Measurements from ENCODE around the gene FAM216B. TPM values are rescaled to one million over a fixed set of nuclear protein-coding genes. Genes with fewer than 3 reads are reported as not detected.

FAM216B gene
- total and polyA plus RNA-seq, 9 of the 15 experiments (the other 6 are each of a cell fraction or from before 2014, with no cell fraction given) = not detected

GRCh38 chr13:42815681-42816080 is 34.3 kb downstream of the FAM216B start:
- DNase-seq (ENCODE audit: extremely low read depth in 1 of 4, low spot score in 3 of 4) (no peak), ATAC-seq (no peak), FAIRE-seq (no peak)
- Histone ChIP-seq H3K4me3 (no peak overlapping the region), H3K36me3 (ENCODE audit: control insufficient read depth, insufficient read depth, low read length) (no peaks in the 10 kb centered on the region), H3K27ac (ENCODE audit: extremely low read depth, low read depth, low read length) (no peak overlapping the region), H2AFZ (ENCODE audit: low read depth, low read length) (no peak overlapping the region), H3K9ac (ENCODE audit: insufficient read depth in 1 of 2, low read depth in 2 of 2, low read length in 2 of 2) (no peak overlapping the region), H3K4me2 (ENCODE audit: insufficient read depth, low read length) (no peak overlapping the region), H3K9me3 (replicated peaks; ENCODE audit: control insufficient read depth, insufficient read depth, low read depth, low read length) (no peaks in the 10 kb centered on the region), H3K27me3 (ENCODE audit: control insufficient read depth in 2 of 2, insufficient read depth in 2 of 2, low read length in 2 of 2) (no peaks in the 10 kb centered on the region), H3K4me1 (replicated peaks in 1 of 2; ENCODE audit: control insufficient read depth in 2 of 2, insufficient read depth in 2 of 2, low read length in 2 of 2) (no peaks in the 10 kb centered on the region), H3K9me1 (ENCODE audit: control insufficient read depth, insufficient read depth, low read length) (no peaks in the 10 kb centered on the region), H4K20me1 (replicated peaks; ENCODE audit: control insufficient read depth, insufficient read depth, low read length) (no peaks in the 10 kb centered on the region), H3K79me2 (ENCODE audit: control insufficient read depth, insufficient read depth, low read length) (no peaks in the 10 kb centered on the region)
- in situ Hi-C loops (cut with MboI) (no loop called here), intact Hi-C loops (cut with micrococcal nuclease) (no loop called here)
- CTCF ChIA-PET (ENCODE audit: low intra/inter-chr PET ratio) = no interaction called here
- 0% methylated on average over 3 of the region's 3 CpGs for WGBS (ENCODE audit: insufficient coverage, low coverage, missing lambda C conversion rate)
- no TSS peak for BruUV-seq (replicated peaks)
- TF ChIP-seq CHD7 (IDR thresholded peaks at IDR 0.05; ENCODE audit: low read depth, low read length) = no peak
- TF ChIP-seq CREB5 (CRISPR knock-in tag; IDR thresholded peaks at IDR 0.05) = no peak
- no peak for TF ChIP-seq ZNF592 (IDR thresholded peaks at IDR 0.05)
- POLR2A ChIA-PET = no interaction called here

All from K562 (cell line).